Astrocyte (in vitro differentiated cells and primary cell): ENCODE data around the gene PIK3CD. TPM values are rescaled to one million over a fixed set of nuclear protein-coding genes. Genes with fewer than 3 reads are reported as not detected.
A peak's percentile ranks its signal among the peaks of the same experiment; 100 is the strongest.

Source experiments
- DNase-seq: peaks from one replicate; pipeline ENCODE4 v3.0.0-alpha.2; 2010; ENCODE audit warnings: low read depth
- FAIRE-seq: peaks from 2 replicates; lab custom pipeline; 2011; peaks lifted over from hg19 to GRCh38; lab: Jason Lieb, UNC
- H2AFZ ChIP-seq: 2 replicates; pipeline ENCODE4 v1.6.0; 2012; ENCODE audit warnings: low read depth, low read length, inconsistent platforms
- H3K27ac ChIP-seq: 2 replicates; pipeline ENCODE4 v1.5.1; 2011; ENCODE audit warnings: low read depth, low read length, inconsistent platforms
- H3K27me3 ChIP-seq: 2 replicates; pipeline ENCODE4 v1.6.0; 2011; ENCODE audit warnings: low read length, inconsistent platforms; ENCODE audit not compliant: insufficient read depth
- H3K36me3 ChIP-seq: 2 replicates; pipeline ENCODE4 v1.5.1; 2011; ENCODE audit warnings: low read length, inconsistent platforms; ENCODE audit not compliant: insufficient read depth
- H3K4me1 ChIP-seq: 2 replicates; pipeline ENCODE4 v1.5.1; 2011; ENCODE audit warnings: low read length, inconsistent platforms; ENCODE audit not compliant: insufficient read depth
- H3K4me2 ChIP-seq: 2 replicates; pipeline ENCODE4 v1.6.0; 2012; ENCODE audit warnings: low read length, inconsistent platforms
- H3K4me3 ChIP-seq: 2 replicates; pipeline ENCODE4 v1.5.1; 2011; ENCODE audit warnings: low read depth, mild to moderate bottlenecking, low read length, inconsistent platforms; ENCODE audit not compliant: insufficient read depth
- H3K79me2 ChIP-seq: 2 replicates; pipeline ENCODE4 v1.6.0; 2012; ENCODE audit warnings: mild to moderate bottlenecking, low read length, inconsistent platforms; ENCODE audit not compliant: insufficient read depth
- H3K9ac ChIP-seq: 2 replicates; pipeline ENCODE4 v1.6.0; 2012; ENCODE audit warnings: mild to moderate bottlenecking, low read length, inconsistent platforms
- H3K9me3 ChIP-seq: 2 replicates; pipeline ENCODE4 v1.5.1; 2012; ENCODE audit warnings: low read depth, mild to moderate bottlenecking, low read length, inconsistent platforms; ENCODE audit not compliant: insufficient read depth
- H4K20me1 ChIP-seq: 2 replicates; pipeline ENCODE4 v1.6.0; 2012; ENCODE audit warnings: low read length, inconsistent platforms; ENCODE audit not compliant: insufficient read depth
- H3K27ac Mint-ChIP-seq: one replicate; pipeline ENCODE4 v1.8.0; 2021; ENCODE audit warnings: mild to moderate bottlenecking, mixed read lengths; ENCODE audit not compliant: unreplicated experiment
- H3K27me3 Mint-ChIP-seq: one replicate; pipeline ENCODE4 v1.8.0; 2021; ENCODE audit warnings: low read depth, mixed read lengths; ENCODE audit not compliant: unreplicated experiment
- H3K36me3 Mint-ChIP-seq: one replicate; pipeline ENCODE4 v1.8.0; 2021; ENCODE audit warnings: low read depth, mixed read lengths; ENCODE audit not compliant: unreplicated experiment
- H3K4me1 Mint-ChIP-seq: one replicate; pipeline ENCODE4 v1.8.0; 2021; ENCODE audit warnings: low read depth, mixed read lengths; ENCODE audit not compliant: unreplicated experiment
- H3K4me3 Mint-ChIP-seq: one replicate; pipeline ENCODE4 v1.8.0; 2021; ENCODE audit warnings: mild to moderate bottlenecking, moderate library complexity, mixed read lengths; ENCODE audit not compliant: unreplicated experiment
- H3K9me3 Mint-ChIP-seq: one replicate; pipeline ENCODE4 v1.8.0; 2021; ENCODE audit warnings: mild to moderate bottlenecking, mixed read lengths; ENCODE audit not compliant: unreplicated experiment
- EZH2 ChIP-seq: IDR thresholded peaks from 2 replicates; pipeline ENCODE4 v1.6.1; 2012; ENCODE audit warnings: mild to moderate bottlenecking, low read length, inconsistent platforms; ENCODE audit not compliant: insufficient read depth
- total RNA-seq: library from RNA; stranded (reverse); gene quantifications from 2 replicates; pipeline ENCODE4 v1.2.1, GENCODE V29; 2021
- TF ChIP-seq, protein P1 (sequence below): IDR thresholded peaks from 2 replicates; pipeline ENCODE4 v1.5.1; 2011; ENCODE audit warnings: low read depth, mild to moderate bottlenecking, inconsistent platforms, low read length, moderate library complexity; ENCODE audit not compliant: insufficient read depth

The PIK3CD gene
- total RNA-seq, 1 donor from 2014 or later: 29.5 TPM

DNA sequence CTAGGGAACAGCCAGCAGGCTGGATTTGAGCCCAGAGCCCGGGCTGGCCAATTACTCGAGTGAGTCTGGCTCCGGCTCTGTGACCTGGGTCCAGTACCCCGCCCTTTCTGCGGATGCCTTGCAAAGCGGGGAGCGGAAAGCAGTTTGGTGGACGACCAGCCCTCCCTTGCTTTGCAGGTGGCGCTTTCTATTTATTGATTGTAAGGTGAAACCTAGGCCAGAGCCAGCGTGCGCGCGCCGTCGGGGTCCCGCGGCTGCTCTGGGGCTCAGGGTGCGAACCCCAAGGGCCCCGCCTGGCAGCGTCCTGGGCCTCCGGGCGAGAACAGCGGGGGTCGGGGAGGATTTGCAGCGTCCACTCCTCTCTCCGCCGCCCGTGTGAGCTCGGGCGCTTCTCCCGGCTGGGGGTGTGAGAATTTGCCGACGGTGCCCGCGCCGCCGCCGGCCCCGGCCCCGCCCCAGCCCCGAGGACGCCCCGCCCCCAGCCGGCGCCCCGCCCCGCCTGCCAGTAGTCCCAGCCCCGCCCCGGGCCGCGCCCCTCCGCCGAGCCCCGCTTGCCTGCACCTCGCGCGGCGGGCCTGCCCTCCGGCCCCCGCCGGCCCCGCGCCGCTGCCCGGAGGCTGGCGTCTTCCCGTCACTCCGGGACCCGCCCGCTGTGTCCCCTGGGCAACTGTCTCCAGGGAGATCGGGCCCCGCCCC is 37.6 kb downstream of the PIK3CD start:
- Mint-ChIP-seq H3K27me3 (no peaks in the 10 kb centered on the region), H3K9me3 (no peaks in the 10 kb centered on the region), H3K36me3 (peaks cover 7% of the 10 kb centered on the region), H3K27ac (peak overlapping the region; percentile 26), H3K4me1 (peaks cover 11% of the 10 kb centered on the region), H3K4me3 (peak overlapping the region; percentile 84)
- no peaks in the 10 kb centered on the region for H3K9me3 ChIP-seq
- H2AFZ ChIP-seq: peak overlapping the region; percentile 68
- peaks cover 47% of the 10 kb centered on the region for H3K4me1 ChIP-seq
- H3K79me2 ChIP-seq: peaks cover 21% of the 10 kb centered on the region
- H3K36me3 ChIP-seq: peaks cover 2% of the 10 kb centered on the region
- H3K27me3 ChIP-seq: no peaks in the 10 kb centered on the region
- FAIRE-seq: no peak
- H3K27ac ChIP-seq: peak overlapping the region; percentile 37
- peak overlapping the region; percentile 79 for H3K9ac ChIP-seq
- no peak for DNase-seq
- peak overlapping the region; percentile 74 for H3K4me3 ChIP-seq
- TF ChIP-seq EZH2: no peak
- TF ChIP-seq, protein P1, sequence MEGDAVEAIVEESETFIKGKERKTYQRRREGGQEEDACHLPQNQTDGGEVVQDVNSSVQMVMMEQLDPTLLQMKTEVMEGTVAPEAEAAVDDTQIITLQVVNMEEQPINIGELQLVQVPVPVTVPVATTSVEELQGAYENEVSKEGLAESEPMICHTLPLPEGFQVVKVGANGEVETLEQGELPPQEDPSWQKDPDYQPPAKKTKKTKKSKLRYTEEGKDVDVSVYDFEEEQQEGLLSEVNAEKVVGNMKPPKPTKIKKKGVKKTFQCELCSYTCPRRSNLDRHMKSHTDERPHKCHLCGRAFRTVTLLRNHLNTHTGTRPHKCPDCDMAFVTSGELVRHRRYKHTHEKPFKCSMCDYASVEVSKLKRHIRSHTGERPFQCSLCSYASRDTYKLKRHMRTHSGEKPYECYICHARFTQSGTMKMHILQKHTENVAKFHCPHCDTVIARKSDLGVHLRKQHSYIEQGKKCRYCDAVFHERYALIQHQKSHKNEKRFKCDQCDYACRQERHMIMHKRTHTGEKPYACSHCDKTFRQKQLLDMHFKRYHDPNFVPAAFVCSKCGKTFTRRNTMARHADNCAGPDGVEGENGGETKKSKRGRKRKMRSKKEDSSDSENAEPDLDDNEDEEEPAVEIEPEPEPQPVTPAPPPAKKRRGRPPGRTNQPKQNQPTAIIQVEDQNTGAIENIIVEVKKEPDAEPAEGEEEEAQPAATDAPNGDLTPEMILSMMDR: no peak
- peak overlapping the region; percentile 99 for H3K4me2 ChIP-seq
- peaks cover 20% of the 10 kb centered on the region for H4K20me1 ChIP-seq

DNA sequence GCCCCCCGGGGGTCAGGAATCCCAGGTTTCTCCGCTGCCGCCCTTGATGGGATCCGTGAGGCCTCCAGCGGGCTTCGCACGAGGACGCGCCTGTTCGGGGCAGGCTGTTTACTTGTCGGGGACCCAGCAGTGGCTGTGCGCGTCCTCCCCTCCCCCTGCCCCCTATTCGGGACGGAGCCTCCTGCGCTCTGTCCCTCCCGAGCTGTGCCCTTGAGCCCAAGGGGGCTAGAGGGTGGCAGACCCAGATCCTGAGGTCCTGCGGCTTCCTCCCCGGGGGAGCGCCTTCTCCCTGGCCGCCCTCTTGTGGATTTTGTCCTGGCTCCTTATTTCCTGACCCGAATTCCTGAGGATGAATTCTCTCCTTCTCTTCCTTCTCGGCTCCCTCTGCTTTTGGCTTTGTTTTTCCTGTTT is 38.4 kb downstream of the PIK3CD start:
- peaks cover 2% of the 10 kb centered on the region for H3K36me3 ChIP-seq
- no peaks in the 10 kb centered on the region for H3K27me3 Mint-ChIP-seq
- H3K36me3 Mint-ChIP-seq: peaks cover 7% of the 10 kb centered on the region
- H4K20me1 ChIP-seq: peaks cover 20% of the 10 kb centered on the region
- H3K4me2 ChIP-seq: peak overlapping the region; percentile 97
- peak overlapping the region; percentile 52 for H2AFZ ChIP-seq
- peak overlapping the region; percentile 63 for H3K4me3 ChIP-seq
- H3K4me3 Mint-ChIP-seq: peak overlapping the region; percentile 89
- H3K27ac Mint-ChIP-seq: peak overlapping the region; percentile 90
- H3K27me3 ChIP-seq: no peaks in the 10 kb centered on the region
- peaks cover 11% of the 10 kb centered on the region for H3K4me1 Mint-ChIP-seq
- FAIRE-seq: no peak
- DNase-seq: no peak
- H3K9me3 Mint-ChIP-seq: no peaks in the 10 kb centered on the region
- no peak for TF ChIP-seq EZH2
- TF ChIP-seq, protein P1: no peak
- peaks cover 47% of the 10 kb centered on the region for H3K4me1 ChIP-seq
- H3K79me2 ChIP-seq: peaks cover 21% of the 10 kb centered on the region
- H3K9ac ChIP-seq: peak overlapping the region; percentile 79
- peak overlapping the region; percentile 17 for H3K27ac ChIP-seq
- H3K9me3 ChIP-seq: no peaks in the 10 kb centered on the region
